ENCODE results near the gene SRSF8. TPM values are rescaled to one million over a fixed set of nuclear protein-coding genes. Genes with fewer than 3 reads are reported as not detected.

Gene SRSF8
- total and polyA plus RNA-seq, 9 of the 15 experiments (the other 6 are each of a cell fraction or from before 2014, with no cell fraction given) = 18.0 to 53.4 (median 27.9) TPM

GRCh38 chr11:95103701-95104100 is 37.0 kb downstream of the SRSF8 start:
- Histone ChIP-seq H3K9me3 (replicated peaks; ENCODE audit: control insufficient read depth, insufficient read depth, low read depth, low read length) (no peaks in the 10 kb centered on the region), H3K79me2 (ENCODE audit: control insufficient read depth, insufficient read depth, low read length) (peaks cover 1% of the 10 kb centered on the region; the same call in 1 of the 3 replicates), H3K9me1 (ENCODE audit: control insufficient read depth, insufficient read depth, low read length) (no peaks in the 10 kb centered on the region), H3K4me3 (no peak overlapping the region), H3K4me1 (replicated peaks in 1 of 2; ENCODE audit: control insufficient read depth in 2 of 2, insufficient read depth in 2 of 2, low read length in 2 of 2) (peaks cover 18 to 51% of the 10 kb centered on the region in 2 experiments), H3K4me2 (ENCODE audit: insufficient read depth, low read length) (no peak overlapping the region), H3K27me3 (ENCODE audit: control insufficient read depth in 2 of 2, insufficient read depth in 2 of 2, low read length in 2 of 2) (no peaks in the 10 kb centered on the region), H4K20me1 (replicated peaks; ENCODE audit: control insufficient read depth, insufficient read depth, low read length) (no peaks in the 10 kb centered on the region), H3K36me3 (ENCODE audit: control insufficient read depth, insufficient read depth, low read length) (no peaks in the 10 kb centered on the region), H3K27ac (ENCODE audit: extremely low read depth, low read depth, low read length) (no peak overlapping the region), H2AFZ (ENCODE audit: low read depth, low read length) (peak overlapping the region; percentile 34; the same call in 1 of the 2 replicates), H3K9ac (ENCODE audit: insufficient read depth in 1 of 2, low read depth in 2 of 2, low read length in 2 of 2) (no peak overlapping the region)
- ChIA-PET POLR2A (interaction anchor here (0.5 to 6.1 kb wide), 5 partner anchors 12 to 544 kb away, joined by 3 to 37 read pairs (median 3); partner anchors contain the start of genes CWC15, ENDOD1 and KDM4D), CTCF (ENCODE audit: low intra/inter-chr PET ratio) (no interaction called here)
- ATAC-seq (no peak), DNase-seq (ENCODE audit: extremely low read depth in 1 of 4, low spot score in 3 of 4) (no peak), FAIRE-seq (no peak)
- WGBS (ENCODE audit: insufficient coverage, low coverage, missing lambda C conversion rate) = 66% methylated on average over 5 of the region's 5 CpGs
- in situ Hi-C loops (cut with MboI) = no loop called here
- no TSS peak for BruUV-seq (replicated peaks)
- intact Hi-C loops (cut with micrococcal nuclease) = loop anchor here (5.0 kb wide), 1 partner anchor 44 kb away; no protein-coding TSS in a partner anchor
- peak; percentile 71 for TF ChIP-seq ESRRA (IDR thresholded peaks at IDR 0.05; ENCODE audit: borderline replicate concordance, low read depth)
- no peak for TF ChIP-seq ATF1 (CRISPR knock-in tag; IDR thresholded peaks at IDR 0.05)
- TF ChIP-seq ATF1 (tag; IDR thresholded peaks at IDR 0.05) = no peak

GRCh38 chr11:95104121-95104830 is 37.6 kb downstream of the SRSF8 start:
- ChIA-PET CTCF (ENCODE audit: low intra/inter-chr PET ratio) (no interaction called here), POLR2A (interaction anchor here (0.7 to 6.1 kb wide), 5 partner anchors 9 to 545 kb away, joined by 3 to 37 read pairs (median 3); partner anchors contain the start of genes CWC15, ENDOD1 and KDM4D)
- Histone ChIP-seq H3K36me3 (ENCODE audit: control insufficient read depth, insufficient read depth, low read length) (no peaks in the 10 kb centered on the region), H3K9me1 (ENCODE audit: control insufficient read depth, insufficient read depth, low read length) (no peaks in the 10 kb centered on the region), H3K4me1 (replicated peaks in 1 of 2; ENCODE audit: control insufficient read depth in 2 of 2, insufficient read depth in 2 of 2, low read length in 2 of 2) (peaks cover 16 to 50% of the 10 kb centered on the region in 2 experiments), H3K9ac (ENCODE audit: insufficient read depth in 1 of 2, low read depth in 2 of 2, low read length in 2 of 2) (no peak overlapping the region), H3K27me3 (ENCODE audit: control insufficient read depth in 2 of 2, insufficient read depth in 2 of 2, low read length in 2 of 2) (no peaks in the 10 kb centered on the region), H3K9me3 (replicated peaks; ENCODE audit: control insufficient read depth, insufficient read depth, low read depth, low read length) (no peaks in the 10 kb centered on the region), H3K79me2 (ENCODE audit: control insufficient read depth, insufficient read depth, low read length) (no peaks in the 10 kb centered on the region), H3K27ac (ENCODE audit: extremely low read depth, low read depth, low read length) (no peak overlapping the region), H2AFZ (ENCODE audit: low read depth, low read length) (no peak overlapping the region), H3K4me3 (no peak overlapping the region), H4K20me1 (replicated peaks; ENCODE audit: control insufficient read depth, insufficient read depth, low read length) (0 out of 2 replicates have a peak, but pooled peaks cover under 1% of the 10 kb centered on the region), H3K4me2 (ENCODE audit: insufficient read depth, low read length) (no peak overlapping the region)
- no TSS peak for BruUV-seq (replicated peaks)
- 57% methylated on average over 5 of the region's 6 CpGs for WGBS (ENCODE audit: insufficient coverage, low coverage, missing lambda C conversion rate)
- FAIRE-seq = no peak
- in situ Hi-C loops (cut with MboI) (no loop called here), intact Hi-C loops (cut with micrococcal nuclease) (loop anchor here (5.0 kb wide), 1 partner anchor 43 kb away; no protein-coding TSS in a partner anchor)
- no peak for DNase-seq (ENCODE audit: extremely low read depth in 1 of 4, low spot score in 3 of 4)
- ATAC-seq = no peak
- no peak for TF ChIP-seq FOS (IDR thresholded peaks at IDR 0.05; ENCODE audit: extremely low read depth, insufficient read length)
- TF ChIP-seq, protein P1, sequence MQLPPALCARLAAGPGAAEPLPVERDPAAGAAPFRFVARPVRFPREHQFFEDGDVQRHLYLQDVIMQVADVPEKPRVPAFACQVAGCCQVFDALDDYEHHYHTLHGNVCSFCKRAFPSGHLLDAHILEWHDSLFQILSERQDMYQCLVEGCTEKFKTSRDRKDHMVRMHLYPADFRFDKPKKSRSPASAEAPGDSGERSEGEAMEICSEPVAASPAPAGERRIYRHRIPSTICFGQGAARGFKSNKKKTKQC (CRISPR knock-in tag; IDR thresholded peaks at IDR 0.05) = no peak
- TF ChIP-seq, protein P2, sequence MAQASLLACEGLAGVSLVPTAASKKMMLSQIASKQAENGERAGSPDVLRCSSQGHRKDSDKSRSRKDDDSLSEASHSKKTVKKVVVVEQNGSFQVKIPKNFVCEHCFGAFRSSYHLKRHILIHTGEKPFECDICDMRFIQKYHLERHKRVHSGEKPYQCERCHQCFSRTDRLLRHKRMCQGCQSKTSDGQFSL (CRISPR knock-in tag; IDR thresholded peaks at IDR 0.05) = no peak
- TF ChIP-seq, protein P2 (tag; IDR thresholded peaks at IDR 0.05) = no peak
- TF ChIP-seq U2AF1 (optimal IDR thresholded peaks at IDR 0.05; ENCODE audit: low read depth, low read length) = no peak
- TF ChIP-seq ZNF277 (CRISPR knock-in tag; IDR thresholded peaks at IDR 0.05; ENCODE audit: borderline replicate concordance) = no peak
- no peak for TF ChIP-seq GATAD2A (IDR thresholded peaks at IDR 0.05)
- no peak for TF ChIP-seq BCL6 (CRISPR knock-in tag; IDR thresholded peaks at IDR 0.05)
- TF ChIP-seq HMG20A (CRISPR knock-in tag; conservative IDR thresholded peaks at IDR 0.05) = no peak
- no peak for TF ChIP-seq MCM7 (IDR thresholded peaks at IDR 0.05)
